DOHH2 (cell line): ENCODE measurements around the gene AP1S3.

ENCODE experiments used
- H3F3A ChIP-seq: fragments of 200-600 bp; sonication (generic), shearing (Covaris generic); 2 replicates; pipeline ENCODE4 v1.6.0; 2016; ENCODE audit warnings: antibody characterized with exemption, mild to moderate bottlenecking; ENCODE audit not compliant: control insufficient read depth, insufficient read depth
- H3K27ac ChIP-seq: fragments of 200-600 bp; sonication (generic); 2 replicates; pipeline ENCODE4 v1.5.1; 2014; ENCODE audit warnings: low read depth, mild to moderate bottlenecking, low read length, moderate library complexity
- H3K27me3 ChIP-seq: fragments of 200-600 bp; sonication (generic); 2 replicates; pipeline ENCODE4 v1.6.1; 2014; ENCODE audit warnings: mild to moderate bottlenecking, low read length, mixed read lengths; ENCODE audit not compliant: control insufficient read depth
- H3K36me3 ChIP-seq: fragments of 200-600 bp; sonication (generic); 2 replicates; pipeline ENCODE4 v1.6.1; 2014; ENCODE audit warnings: mild to moderate bottlenecking, low read length, moderate library complexity, mixed read lengths; ENCODE audit not compliant: control insufficient read depth
- H3K4me1 ChIP-seq: fragments of 200-600 bp; sonication (generic); 2 replicates; pipeline ENCODE4 v1.6.1; 2014; ENCODE audit warnings: mild to moderate bottlenecking, low read length, mixed read lengths; ENCODE audit not compliant: control insufficient read depth
- H3K4me2 ChIP-seq: fragments of 200-600 bp; sonication (generic); 2 replicates; pipeline ENCODE4 v1.6.0; 2014; ENCODE audit warnings: mild to moderate bottlenecking, low read length, moderate library complexity
- H3K4me3 ChIP-seq: fragments of 200-600 bp; sonication (generic); 2 replicates; pipeline ENCODE4 v1.5.1; 2014; ENCODE audit warnings: mild to moderate bottlenecking, low read length, mixed read lengths
- H3K79me2 ChIP-seq: fragments of 200-600 bp; sonication (generic); 2 replicates; pipeline ENCODE4 v1.6.1; 2014; ENCODE audit warnings: mild to moderate bottlenecking, low read length, mixed read lengths; ENCODE audit not compliant: control insufficient read depth
- H3K9me2 ChIP-seq: fragments of 200-600 bp; sonication (generic); replicated peaks from 2 replicates; pipeline ENCODE4 v1.6.1; 2014; ENCODE audit warnings: mild to moderate bottlenecking, low read length, mixed read lengths; ENCODE audit not compliant: control insufficient read depth
- H3K9me3 ChIP-seq: fragments of 200-600 bp; sonication (generic); 2 replicates; pipeline ENCODE4 v1.6.1; 2014; ENCODE audit warnings: antibody characterized with exemption, low read length, mixed read lengths; ENCODE audit not compliant: control insufficient read depth, insufficient read depth
- H4K20me1 ChIP-seq: fragments of 200-600 bp; sonication (generic); 2 replicates; pipeline ENCODE4 v1.6.0; 2014; ENCODE audit warnings: low read depth, mild to moderate bottlenecking, antibody characterized with exemption, low read length, moderate library complexity; ENCODE audit not compliant: control insufficient read depth, insufficient read depth
- EZH2phosphoT487 ChIP-seq: fragments of 200-600 bp; sonication (generic); IDR thresholded peaks from 2 replicates; pipeline ENCODE4 v1.6.1; 2017; ENCODE audit warnings: borderline replicate concordance, mild to moderate bottlenecking, antibody characterized with exemption, low read length, moderate library complexity, mixed read lengths
- TF ChIP-seq, protein P1 (sequence below): fragments of 200-600 bp; sonication (generic); IDR thresholded peaks from one replicate; pipeline ENCODE4 v1.5.1; 2014; ENCODE audit warnings: antibody characterized with exemption, mild to moderate bottlenecking, low read depth, low read length; ENCODE audit not compliant: poor library complexity, severe bottlenecking

The AP1S3 gene

DNA sequence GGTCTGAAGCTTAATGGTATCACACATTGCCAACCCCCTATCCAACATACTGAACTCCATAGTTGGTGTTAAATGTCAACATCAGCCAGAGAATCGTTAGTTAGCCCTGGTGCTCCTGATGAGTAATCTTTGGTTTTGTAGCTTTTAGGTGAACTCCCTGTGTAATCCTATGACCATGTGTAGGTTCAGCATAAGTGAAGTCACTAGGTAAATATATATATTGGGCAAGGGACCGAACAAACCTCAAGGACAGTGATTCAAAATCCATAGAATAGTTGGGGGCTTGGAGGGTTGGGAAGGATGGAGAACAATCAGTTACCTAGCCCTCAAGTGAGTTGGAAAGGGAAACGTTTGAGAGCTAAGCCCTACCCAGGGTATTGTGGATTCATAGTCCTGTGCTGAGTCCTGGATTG is 16.0 kb upstream of the AP1S3 start:
- Histone ChIP-seq H3F3A (no peaks in the 10 kb centered on the region), H3K27ac (no peak overlapping the region), H3K4me3 (no peak overlapping the region), H4K20me1 (no peaks in the 10 kb centered on the region), H3K79me2 (no peaks in the 10 kb centered on the region), H3K4me1 (no peaks in the 10 kb centered on the region), H3K36me3 (no peaks in the 10 kb centered on the region), H3K9me2 (no peaks in the 10 kb centered on the region), H3K4me2 (no peak overlapping the region), H3K27me3 (peaks cover 3% of the 10 kb centered on the region; the same call in 1 of the 2 replicates), H3K9me3 (no peaks in the 10 kb centered on the region)
- no peak for TF ChIP-seq EZH2phosphoT487
- TF ChIP-seq, protein P1, sequence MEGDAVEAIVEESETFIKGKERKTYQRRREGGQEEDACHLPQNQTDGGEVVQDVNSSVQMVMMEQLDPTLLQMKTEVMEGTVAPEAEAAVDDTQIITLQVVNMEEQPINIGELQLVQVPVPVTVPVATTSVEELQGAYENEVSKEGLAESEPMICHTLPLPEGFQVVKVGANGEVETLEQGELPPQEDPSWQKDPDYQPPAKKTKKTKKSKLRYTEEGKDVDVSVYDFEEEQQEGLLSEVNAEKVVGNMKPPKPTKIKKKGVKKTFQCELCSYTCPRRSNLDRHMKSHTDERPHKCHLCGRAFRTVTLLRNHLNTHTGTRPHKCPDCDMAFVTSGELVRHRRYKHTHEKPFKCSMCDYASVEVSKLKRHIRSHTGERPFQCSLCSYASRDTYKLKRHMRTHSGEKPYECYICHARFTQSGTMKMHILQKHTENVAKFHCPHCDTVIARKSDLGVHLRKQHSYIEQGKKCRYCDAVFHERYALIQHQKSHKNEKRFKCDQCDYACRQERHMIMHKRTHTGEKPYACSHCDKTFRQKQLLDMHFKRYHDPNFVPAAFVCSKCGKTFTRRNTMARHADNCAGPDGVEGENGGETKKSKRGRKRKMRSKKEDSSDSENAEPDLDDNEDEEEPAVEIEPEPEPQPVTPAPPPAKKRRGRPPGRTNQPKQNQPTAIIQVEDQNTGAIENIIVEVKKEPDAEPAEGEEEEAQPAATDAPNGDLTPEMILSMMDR, result no peak

DNA sequence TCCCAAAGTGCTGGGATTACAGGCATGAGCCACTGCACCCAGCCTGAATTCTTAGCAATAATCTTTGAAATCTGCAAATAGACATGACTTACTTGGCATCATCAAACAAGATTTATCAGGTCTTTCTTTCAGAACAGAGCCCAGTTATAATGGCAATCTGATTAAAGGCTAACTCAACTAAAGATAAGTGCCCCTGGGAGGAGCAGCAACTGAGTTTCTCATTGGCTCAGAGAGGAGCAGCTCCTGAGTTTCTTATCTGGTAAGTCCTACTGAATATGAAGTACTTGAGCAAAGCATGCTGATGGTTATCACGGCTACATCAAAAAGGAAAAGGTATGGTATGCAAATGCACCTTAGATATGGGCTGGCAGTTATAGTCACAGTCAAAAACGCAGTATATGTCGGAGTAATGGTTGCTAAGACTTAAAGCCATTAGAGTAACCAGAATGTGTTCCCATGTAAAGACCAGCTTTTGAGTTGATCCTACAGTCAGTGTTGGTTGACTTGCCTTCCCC is 15.0 kb upstream of the AP1S3 start:
- H3K36me3 ChIP-seq, result no peaks in the 10 kb centered on the region
- H3F3A ChIP-seq, result no peaks in the 10 kb centered on the region
- no peaks in the 10 kb centered on the region for H3K79me2 ChIP-seq
- H3K4me2 ChIP-seq, result no peak overlapping the region
- no peaks in the 10 kb centered on the region for H3K9me3 ChIP-seq
- no peaks in the 10 kb centered on the region for H3K9me2 ChIP-seq
- H4K20me1 ChIP-seq, result no peaks in the 10 kb centered on the region
- no peak overlapping the region for H3K4me3 ChIP-seq
- H3K27ac ChIP-seq, result no peak overlapping the region
- no peaks in the 10 kb centered on the region for H3K4me1 ChIP-seq
- no peak for TF ChIP-seq EZH2phosphoT487
- peaks cover 3% of the 10 kb centered on the region; the same call in 1 of the 2 replicates for H3K27me3 ChIP-seq

DNA sequence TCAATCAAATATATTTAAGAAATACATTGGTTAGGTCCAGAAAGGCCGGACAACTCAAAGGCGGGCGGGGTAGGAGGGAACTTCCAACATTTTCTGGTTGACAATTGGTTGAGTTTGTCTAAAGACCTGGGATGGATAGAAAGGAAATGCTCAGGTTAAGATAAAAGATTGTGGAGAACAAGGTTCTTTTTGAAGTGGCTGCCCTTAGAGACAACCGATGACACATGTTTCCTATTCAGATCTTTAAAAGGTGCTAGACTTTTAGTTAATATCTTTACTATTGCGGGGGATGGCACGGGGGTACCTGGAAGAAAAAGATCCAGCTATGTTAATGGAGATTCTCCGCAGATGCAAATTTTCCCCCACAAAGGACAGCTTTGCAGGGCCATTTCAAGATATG is 10.0 kb upstream of the AP1S3 start:
- H3K79me2 ChIP-seq, result no peaks in the 10 kb centered on the region
- no peak overlapping the region for H3K4me2 ChIP-seq
- H3K4me1 ChIP-seq, result no peaks in the 10 kb centered on the region
- no peaks in the 10 kb centered on the region for H3K9me2 ChIP-seq
- no peaks in the 10 kb centered on the region for H3K27me3 ChIP-seq
- no peak overlapping the region for H3K27ac ChIP-seq
- no peaks in the 10 kb centered on the region for H3K36me3 ChIP-seq
- no peaks in the 10 kb centered on the region for H4K20me1 ChIP-seq
- H3F3A ChIP-seq, result no peaks in the 10 kb centered on the region
- H3K9me3 ChIP-seq, result no peaks in the 10 kb centered on the region
- no peak overlapping the region for H3K4me3 ChIP-seq
- TF ChIP-seq, protein P1, result no peak
- no peak for TF ChIP-seq EZH2phosphoT487

DNA sequence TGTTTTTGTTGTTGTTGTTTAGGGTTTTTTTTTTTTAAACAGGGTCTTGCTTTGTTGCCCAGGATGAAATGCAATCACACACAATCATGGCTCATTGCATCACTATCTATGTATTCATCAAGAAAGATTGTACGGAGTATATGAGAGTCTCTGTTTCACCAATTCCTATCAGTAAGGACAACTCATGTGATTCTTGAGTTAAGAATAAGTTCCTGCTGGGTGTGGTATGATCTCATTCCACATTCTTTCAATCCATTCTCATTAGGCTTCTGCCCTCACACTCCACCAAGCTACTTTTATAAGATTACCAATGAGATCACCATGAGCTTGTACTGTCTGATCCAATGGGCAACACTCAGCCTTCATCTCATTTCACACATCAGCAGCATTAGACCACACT is 9.1 kb upstream of the AP1S3 start:
- Histone ChIP-seq H3K9me2 (no peaks in the 10 kb centered on the region), H3K27ac (no peak overlapping the region), H3K4me1 (peaks cover 4% of the 10 kb centered on the region), H3K27me3 (no peaks in the 10 kb centered on the region), H3K36me3 (no peaks in the 10 kb centered on the region), H3K79me2 (no peaks in the 10 kb centered on the region), H3K9me3 (no peaks in the 10 kb centered on the region), H3K4me3 (no peak overlapping the region), H3K4me2 (no peak overlapping the region), H3F3A (no peaks in the 10 kb centered on the region), H4K20me1 (no peaks in the 10 kb centered on the region)
- TF ChIP-seq, protein P1, result no peak
- TF ChIP-seq EZH2phosphoT487, result no peak
